Measurements from ENCODE around the gene MCM9. TPM values are rescaled to one million over a fixed set of nuclear protein-coding genes. Genes with fewer than 3 reads are reported as not detected.

Gene MCM9
- total RNA-seq, 1 donor: 11.4 TPM

- no peak for TF ChIP-seq CTCF (IDR thresholded peaks at IDR 0.05; ENCODE audit: insufficient read depth, low read length)
- no peak overlapping the region for H3K4me3 ChIP-seq (ENCODE audit: low read depth, low read length)
- DNase-seq (ENCODE audit: low read depth): no peak
Measured at GRCh38 chr6:118862443-118862842, 72.5 kb downstream of the MCM9 start.

GRCh38 chr6:118860880-118861279 lies 74.1 kb downstream of the MCM9 start:
- DNase-seq (ENCODE audit: low read depth): no peak
- no peak overlapping the region for H3K4me3 ChIP-seq (ENCODE audit: low read depth, low read length)
- no peak for TF ChIP-seq CTCF (IDR thresholded peaks at IDR 0.05; ENCODE audit: insufficient read depth, low read length)

- TF ChIP-seq CTCF (IDR thresholded peaks at IDR 0.05; ENCODE audit: insufficient read depth, low read length): no peak
- no peak overlapping the region for H3K4me3 ChIP-seq (ENCODE audit: low read depth, low read length)
- no peak for DNase-seq (ENCODE audit: low read depth)
Measured at GRCh38 chr6:118860363-118860762, 74.6 kb downstream of the MCM9 start.

GRCh38 chr6:118859517-118860064 lies 75.4 kb downstream of the MCM9 start:
- no peak for TF ChIP-seq CTCF (IDR thresholded peaks at IDR 0.05; ENCODE audit: insufficient read depth, low read length)
- H3K4me3 ChIP-seq (ENCODE audit: low read depth, low read length): no peak overlapping the region

GRCh38 chr6:118856301-118856700 lies 78.7 kb downstream of the MCM9 start:
- TF ChIP-seq CTCF (IDR thresholded peaks at IDR 0.05; ENCODE audit: insufficient read depth, low read length): no peak
- no peak for DNase-seq (ENCODE audit: low read depth)

More at GRCh38 chr6:118859517-118860064, 75.4 kb downstream of the MCM9 start:
- DNase-seq (ENCODE audit: low read depth): no peak

GRCh38 chr6:118853408-118853807 lies 81.6 kb downstream of the MCM9 start:
- no peak for DNase-seq (ENCODE audit: low read depth)
- TF ChIP-seq CTCF (IDR thresholded peaks at IDR 0.05; ENCODE audit: insufficient read depth, low read length): no peak
- H3K4me3 ChIP-seq (ENCODE audit: low read depth, low read length): no peak overlapping the region

More at GRCh38 chr6:118856301-118856700, 78.7 kb downstream of the MCM9 start:
- H3K4me3 ChIP-seq (ENCODE audit: low read depth, low read length): no peak overlapping the region

- no peak for TF ChIP-seq CTCF (IDR thresholded peaks at IDR 0.05; ENCODE audit: insufficient read depth, low read length)
- H3K4me3 ChIP-seq (ENCODE audit: low read depth, low read length): no peak overlapping the region
- DNase-seq (ENCODE audit: low read depth): no peak
Measured at GRCh38 chr6:118844915-118845314, 90.0 kb downstream of the MCM9 start.
